Activated T-helper 9 cell treated with anti-CD3 and anti-CD28 coated beads, Interleukin-2, amount 50 U/mL, for 16 hours (primary cell): ENCODE measurements around the gene RASAL2.
"Not testable (repeated sequence)": the region's sequence is repeated elsewhere in the genome, so short reads cannot be mapped to it uniquely, and the experiment has no call there.

ENCODE experiments used
- DNase-seq: peaks from one replicate; pipeline ENCODE4 v3.0.0-alpha.2; 2020; ENCODE audit warnings: low read depth

Gene RASAL2

DNA sequence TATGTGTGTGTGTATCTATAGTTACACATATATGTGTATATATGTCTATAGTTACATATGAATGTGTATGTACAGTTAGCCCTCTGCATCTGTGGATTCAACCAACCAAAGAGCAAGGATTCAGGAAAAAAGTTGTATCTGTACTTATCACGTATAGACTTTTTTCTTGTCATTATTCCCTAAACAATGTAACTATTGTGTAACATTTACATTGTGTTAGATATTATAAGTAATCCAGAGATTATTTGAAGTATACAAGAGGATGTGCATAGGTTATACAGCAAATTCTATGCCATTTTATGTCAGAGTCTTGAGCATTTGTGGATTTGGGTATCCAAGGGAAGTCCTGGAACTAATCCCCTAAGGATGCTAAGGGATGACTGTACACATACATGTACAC lies 71.3 kb downstream of the RASAL2 start:
- no peak for DNase-seq

DNA sequence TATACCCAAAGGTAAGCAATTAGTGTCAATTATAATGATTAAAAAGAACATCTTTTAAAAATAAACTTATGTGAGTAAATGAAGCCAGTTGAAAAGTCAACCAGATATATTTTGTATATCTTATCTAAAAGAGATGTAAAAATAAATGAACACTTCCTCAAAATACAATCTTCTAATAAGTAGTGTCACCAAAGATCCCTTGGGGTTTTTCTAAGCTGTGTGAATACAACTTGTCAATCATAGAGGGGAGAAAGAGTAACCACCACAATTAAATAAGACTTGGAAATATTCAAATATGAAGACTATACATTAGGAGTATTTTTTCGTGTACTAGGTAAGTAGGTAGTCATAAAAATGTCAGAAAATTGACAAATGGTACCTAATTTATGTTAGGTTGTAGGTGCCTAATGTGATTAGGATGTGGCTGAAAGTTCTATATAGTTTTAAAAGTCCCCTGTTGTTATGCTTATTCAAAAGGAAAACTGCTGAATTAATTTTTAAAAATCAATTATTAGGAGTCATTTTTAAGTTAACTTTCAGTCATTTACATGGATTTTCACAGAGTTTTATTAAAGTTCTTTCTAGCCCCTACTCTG lies 72.6 kb downstream of the RASAL2 start:
- DNase-seq = no peak

DNA sequence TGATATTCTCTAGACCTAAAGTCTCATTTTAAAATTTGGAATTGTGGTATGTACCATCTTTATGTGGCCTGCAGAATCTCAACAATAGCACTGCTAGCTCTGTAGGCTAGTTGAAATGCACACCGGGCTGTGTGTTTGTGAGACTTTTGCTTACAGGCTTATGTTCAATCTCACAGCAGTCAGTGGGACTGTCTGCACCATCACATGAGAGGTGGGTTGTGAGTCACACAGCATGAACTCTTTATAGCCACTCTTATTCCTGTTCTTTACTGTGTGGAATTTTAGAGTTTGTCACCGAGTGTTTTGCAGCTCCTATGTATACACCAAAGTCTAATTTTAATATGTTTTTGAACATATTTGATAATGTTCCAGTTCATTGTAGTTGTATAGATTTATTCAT lies 74.6 kb downstream of the RASAL2 start:
- no peak for DNase-seq

DNA sequence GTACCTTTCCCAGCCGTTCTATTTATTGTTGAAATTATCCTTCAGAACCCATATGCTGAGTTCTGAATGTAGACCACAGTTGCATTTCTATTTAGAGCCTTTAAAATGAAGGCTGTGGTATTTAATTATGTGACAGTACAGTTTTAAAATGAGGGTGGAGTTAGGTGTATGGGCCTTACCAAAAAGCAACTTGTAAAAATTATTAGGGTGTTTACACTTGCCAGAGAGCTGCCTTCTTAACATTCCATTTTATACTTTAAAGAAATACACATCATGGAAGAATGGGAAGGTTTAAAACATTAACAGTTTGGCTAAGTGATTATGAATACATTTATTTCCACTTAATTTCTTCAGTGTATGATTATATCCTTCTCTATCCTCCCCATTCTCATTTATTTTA lies 75.7 kb downstream of the RASAL2 start:
- no peak for DNase-seq

DNA sequence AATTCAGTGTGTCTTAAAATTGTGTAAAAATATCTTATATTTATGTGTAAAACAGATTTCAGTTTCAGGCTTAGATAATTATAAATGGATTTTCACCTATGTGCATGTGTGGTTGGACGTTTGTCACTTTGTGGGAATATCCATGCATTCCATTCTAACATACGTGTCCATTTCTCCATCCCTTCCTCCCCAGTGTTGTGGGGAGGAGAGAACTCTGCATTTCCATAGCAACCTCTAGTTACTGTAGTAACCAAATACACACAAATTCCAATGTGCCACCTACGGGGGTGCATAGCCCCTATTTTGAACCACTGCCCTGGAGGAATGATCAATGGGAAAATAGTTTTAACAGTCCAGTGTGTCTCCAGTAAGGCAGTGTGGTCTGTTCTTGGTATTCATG lies 79.0 kb downstream of the RASAL2 start:
- no peak for DNase-seq

DNA sequence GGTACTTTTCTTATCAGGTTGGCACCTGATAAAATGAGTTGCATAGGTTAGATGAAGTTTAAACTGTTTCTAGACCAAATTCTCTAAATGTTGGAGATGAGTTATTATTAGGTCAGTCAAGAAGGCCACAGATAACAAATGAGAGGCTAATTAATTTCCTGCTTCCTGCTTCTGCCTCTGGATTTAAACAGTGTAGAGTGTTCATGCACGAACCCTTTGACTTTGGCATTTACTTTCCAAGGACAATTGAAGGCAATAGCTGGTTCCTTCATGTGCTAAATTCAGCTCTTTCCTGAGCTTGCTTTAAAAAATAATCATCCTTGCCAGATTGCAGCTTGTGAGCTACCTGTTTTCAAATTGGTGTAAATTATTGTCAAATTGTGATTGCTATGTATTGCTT lies 80.6 kb downstream of the RASAL2 start:
- DNase-seq = no peak

DNA sequence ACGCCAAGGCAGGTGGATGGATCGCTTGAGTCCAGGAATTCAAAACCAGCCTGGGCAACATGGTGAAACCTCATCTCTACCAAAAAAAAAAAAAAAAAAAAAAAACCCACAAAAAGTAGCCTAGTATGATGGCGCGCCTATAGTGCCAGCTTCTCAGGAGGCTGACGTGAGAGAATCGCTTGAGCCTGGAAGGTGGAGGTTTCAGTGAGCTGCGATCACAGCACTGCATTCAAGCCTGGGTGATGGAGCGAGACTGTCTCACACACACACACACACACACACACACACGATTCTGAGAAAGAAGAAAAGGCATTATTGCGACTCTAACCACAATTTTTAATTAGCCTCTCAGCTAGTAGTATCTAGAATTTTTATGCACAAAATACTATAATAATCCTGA lies 86.5 kb downstream of the RASAL2 start:
- DNase-seq = no peak

DNA sequence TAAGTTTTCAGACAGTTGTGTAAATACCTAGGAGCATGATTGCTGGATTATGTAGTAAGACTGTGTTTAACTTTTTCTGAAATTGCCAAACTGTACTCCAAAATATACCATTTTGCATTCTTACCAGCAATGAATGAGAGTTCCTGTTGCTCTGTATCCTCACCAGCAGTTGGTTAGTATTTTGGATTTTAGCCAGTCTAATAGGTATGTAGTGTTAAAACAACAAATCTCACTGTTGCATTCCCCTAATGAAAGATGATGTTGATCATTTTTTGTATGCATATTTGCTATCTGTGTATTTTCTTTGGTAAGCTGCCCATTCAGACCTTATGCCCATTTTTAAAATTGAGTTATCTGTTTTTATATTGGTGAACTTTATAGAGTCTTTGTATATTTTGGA lies 89.9 kb downstream of the RASAL2 start:
- no peak for DNase-seq

DNA sequence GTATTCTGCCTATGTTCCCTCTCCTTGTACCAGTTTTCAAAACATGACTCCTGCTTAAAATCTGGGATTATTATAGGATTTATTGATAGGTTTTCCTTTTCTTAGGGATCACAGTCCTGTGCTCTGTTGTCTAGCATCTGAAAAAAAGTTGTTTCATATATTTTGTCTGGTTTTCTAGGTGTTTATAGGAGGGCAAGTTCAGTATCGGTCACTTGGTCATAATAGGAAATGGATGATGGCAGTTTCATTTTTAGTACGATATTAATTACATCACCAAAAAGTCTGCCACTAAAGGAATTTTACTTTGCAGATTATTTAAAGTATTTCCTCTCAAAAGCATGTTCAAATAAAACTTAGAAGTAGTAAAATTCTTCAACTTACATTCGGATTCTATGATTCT lies 94.4 kb downstream of the RASAL2 start:
- DNase-seq = no peak

DNA sequence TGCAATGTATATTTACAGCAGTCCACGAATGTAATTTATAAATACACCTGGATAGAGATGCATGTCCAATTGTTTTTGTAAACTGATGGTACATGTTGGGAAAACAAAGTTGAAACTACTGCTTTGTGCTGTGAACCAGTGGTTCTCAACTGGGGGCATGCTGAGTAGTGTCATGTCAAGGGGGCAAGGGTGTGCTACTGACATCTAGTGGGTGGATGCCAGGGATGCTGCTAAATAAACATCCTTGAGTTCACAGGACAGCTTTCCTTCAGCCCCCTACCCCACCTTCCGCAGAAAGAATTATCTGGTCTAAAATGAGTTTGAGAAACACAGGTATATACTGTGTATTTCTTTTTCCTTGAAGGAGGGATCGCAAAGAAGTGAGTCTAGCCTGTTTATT lies 95.9 kb downstream of the RASAL2 start:
- no peak for DNase-seq

DNA sequence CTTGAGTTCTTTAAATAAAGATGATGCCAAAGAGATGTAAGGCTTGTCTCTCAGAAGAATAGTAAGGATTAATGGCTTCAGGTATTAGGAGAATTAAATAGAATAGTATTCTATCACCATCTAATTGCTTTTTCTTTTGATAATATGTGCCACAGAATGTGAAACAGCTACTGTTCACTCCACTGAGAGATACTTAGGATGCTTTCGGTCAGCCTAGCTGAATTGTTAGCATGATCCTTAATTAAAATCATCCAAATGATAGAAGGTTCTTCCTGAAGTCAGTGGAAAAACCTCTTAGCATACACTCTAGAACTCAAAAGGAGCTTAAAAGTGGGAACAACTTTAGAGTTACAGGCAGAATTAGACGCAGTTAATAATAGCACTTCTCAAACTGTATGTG lies 97.0 kb downstream of the RASAL2 start:
- no peak for DNase-seq

DNA sequence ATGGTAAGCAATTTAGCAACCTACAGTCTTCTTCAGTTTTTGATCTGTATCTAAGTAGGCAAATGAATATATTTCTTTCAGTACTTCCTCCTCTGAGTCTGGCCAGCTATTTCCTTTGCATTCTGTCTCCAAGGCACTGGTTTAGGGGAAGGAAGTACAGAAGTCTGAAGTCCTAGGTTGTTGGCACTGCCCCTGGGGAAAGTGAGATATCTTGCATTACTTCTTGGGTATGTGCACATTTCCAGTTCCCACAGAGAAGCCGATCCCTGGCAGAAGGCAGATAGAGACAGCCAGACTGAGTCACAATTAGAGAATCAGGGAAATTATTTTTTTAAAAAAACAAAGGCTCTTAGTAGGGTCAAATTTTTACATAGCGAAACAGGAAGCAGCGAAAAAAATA lies 98.8 kb downstream of the RASAL2 start:
- DNase-seq = no peak

DNA sequence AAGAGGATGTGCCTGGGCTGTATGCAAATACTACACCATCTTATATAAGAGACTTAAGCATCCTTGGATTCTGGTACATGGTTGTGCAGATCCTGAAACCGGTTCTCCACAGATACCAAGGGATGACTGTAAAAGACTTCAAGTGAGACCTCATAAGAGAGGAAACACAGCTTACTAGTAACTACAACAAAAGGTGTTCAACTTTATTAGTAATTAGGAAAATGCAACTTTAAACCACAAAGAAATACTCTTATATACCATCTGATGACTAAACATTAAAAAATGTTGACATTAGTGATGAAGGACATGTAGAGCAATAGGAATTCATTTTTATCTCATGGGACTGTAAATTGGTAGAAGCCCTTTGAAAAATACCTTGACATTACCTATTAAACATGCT lies 102.7 kb downstream of the RASAL2 start:
- DNase-seq = no peak

DNA sequence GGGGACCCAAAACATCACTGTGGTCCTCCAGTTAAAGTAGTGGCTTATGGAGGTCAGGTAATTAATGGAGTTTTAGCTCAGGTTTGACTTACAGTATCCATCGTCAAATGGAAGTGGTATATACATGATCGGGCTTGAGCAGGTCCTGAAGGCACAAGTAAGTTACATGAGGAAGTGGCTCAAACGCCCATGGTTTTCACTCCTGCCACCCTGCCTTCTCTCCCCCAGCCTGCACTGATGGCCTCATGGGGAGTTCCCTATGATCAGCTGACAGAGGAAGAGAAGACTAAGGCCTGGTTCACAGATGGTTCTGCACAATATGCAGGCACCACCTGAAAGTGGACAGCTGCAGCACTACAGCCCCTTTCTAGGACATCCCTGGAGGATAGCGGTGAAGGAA lies 108.2 kb downstream of the RASAL2 start:
- not testable (repeated sequence) for DNase-seq

DNA sequence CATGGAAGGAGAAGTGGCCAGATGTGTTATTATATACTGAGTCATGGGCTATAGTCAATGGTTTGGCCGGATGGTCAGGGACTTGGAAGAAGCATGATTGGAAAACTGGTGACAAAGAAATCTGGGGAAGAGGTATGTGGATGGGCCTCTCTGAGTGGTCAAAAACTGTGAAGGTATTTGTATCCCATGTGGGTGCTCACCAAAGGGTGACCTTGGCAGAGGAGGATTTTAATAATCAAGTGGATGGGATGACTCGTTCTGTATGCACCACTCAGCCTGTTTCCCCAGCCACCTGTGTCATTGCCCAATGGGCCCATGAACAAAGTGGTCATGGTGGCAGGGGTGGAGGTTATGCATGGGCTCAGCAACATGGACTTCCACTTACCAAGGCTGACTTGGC lies 108.6 kb downstream of the RASAL2 start:
- not testable (repeated sequence) for DNase-seq

DNA sequence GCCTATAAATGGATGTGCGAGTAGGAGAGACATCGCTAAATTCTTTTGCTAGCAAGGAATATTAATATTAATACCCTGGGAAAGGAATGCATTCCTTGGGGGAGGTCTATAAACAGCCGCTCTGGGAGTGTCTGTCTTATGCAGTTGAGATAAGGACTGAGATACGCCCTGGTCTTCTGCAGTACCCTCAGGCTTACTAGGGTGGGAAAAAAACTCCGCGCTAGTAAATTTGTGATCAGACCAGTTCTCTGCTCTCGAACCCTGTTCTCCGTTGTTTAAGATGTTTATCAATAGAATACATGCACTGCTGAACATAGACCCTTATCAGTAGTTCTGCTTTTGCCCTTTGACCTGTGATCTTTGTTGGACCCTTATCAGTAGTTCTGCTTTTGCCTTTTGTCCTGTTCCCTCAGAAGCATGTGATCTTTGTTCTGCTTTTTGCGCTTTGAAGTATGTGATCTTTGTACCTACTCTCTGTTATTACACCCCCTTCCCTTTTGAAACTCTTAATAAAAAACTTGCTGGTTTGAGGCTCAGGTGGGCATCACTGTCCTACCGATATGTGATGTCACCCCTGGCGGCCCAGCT lies 114.5 kb downstream of the RASAL2 start:
- not testable (repeated sequence) for DNase-seq

DNA sequence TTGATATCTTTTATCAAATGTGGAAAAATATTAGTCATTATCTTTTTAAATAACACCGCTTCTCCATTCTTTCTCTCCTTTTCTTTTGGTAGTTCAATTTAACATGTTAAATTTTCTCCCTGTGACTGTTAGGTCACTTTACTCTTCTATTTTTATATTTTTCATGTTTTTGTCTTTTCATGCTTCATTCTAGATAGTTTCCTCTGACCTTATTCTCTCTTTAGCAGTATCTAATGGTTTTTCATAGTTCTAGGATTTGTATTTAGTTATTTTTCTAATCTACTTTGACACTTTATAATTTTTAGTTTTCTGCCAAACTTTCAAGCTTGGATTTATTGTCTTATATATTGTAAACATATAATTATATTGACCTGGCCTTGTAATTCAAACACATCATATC lies 116.0 kb downstream of the RASAL2 start:
- DNase-seq = no peak

DNA sequence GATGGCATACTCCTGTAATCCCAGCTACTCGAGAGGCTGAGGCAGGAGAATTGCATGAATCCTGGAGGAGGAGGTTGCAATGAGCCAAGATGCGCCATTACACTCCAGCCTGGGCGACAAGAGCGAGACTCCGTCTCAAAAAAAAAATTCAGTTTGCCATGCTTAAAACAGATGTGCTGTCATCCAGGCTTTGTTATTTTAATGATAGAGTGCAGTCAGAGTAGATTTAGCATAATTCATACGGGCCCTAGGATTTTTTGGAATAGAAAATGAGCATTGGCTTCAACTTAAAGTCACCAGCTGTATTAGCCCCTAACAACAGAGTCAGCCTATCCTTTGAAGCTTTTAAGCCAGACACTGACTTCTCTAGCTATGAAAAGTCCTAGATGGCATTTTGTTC lies 124.6 kb downstream of the RASAL2 start:
- DNase-seq = no peak

DNA sequence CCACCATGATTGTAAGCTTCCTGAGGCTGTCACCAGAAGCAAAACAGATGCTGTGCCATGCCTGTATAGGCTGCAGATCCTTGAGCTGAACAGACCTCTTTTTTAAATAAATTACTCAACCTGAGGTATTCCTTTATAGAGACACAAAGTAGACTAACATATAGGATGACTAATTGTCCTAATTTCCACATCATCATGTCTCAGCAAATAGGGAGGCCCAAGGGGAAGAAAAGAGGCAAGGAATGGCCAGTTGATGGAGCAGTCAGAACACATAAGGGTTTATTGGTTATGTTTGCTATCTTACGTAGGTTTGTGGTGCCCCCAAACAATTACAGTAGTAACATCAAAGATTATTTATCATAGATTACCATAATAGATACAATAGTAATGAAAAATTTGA lies 126.2 kb downstream of the RASAL2 start:
- no peak for DNase-seq

DNA sequence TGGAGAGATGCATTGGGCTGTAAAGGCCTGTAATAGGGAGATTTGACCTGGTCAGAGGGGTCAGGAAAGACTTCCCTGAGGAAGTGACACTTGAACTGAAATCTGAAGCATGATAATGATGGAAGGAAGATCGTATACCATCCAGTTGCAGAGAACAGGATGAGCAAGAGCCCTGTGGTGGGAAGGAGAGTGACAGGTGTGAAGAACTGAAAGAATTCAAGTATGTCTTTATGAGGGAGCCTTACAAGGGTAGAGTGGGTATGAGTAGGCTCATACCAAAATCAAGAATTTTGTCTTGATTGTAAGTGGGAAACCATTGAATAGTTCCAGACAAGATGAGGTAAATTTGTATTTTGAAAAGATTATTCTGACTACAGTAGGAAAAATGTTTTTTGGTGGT lies 129.4 kb downstream of the RASAL2 start:
- DNase-seq = no peak

DNA sequence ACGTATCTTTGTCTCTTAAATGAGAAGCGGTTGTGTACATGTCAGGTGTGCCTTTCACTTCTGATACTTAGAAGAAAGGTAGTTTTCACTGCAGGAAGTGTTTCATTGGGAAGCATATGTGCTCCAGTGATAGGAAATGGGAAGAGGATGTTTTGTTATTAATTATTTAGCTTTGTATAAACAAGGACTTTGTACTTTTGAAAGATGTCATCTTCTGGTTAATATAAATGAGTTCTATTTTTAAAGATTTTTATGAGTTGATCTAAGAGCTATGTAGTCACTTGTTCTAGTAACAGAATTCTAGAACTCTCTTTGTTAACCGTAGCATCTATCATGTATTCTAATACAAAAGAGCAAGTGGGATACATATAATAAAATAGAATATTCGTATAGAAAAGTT lies 130.5 kb downstream of the RASAL2 start:
- no peak for DNase-seq

DNA sequence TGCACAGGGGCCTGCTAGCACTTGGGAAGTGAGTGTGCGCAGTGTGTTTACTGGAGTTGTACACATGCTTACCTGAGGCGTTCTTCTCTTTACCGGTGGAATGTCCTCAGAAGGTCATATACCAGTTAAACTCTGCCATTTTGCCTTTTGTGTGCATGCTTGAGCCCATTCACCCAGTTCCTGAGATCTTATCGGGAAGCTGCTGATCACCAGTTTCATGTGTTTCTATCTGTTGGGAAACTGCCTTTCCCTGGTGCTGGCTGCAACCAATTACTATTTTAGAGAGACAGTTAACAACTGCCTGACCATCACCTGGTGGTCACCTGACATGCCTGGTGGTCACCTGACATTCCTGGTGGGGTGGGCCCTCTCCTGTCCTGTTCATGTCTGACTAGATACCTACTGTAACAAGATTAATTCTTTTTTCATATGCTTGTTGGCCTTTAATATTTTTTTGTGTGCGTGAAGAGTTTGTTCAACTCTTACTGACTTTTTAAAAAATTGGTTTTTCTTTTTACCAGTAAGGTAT lies 137.0 kb downstream of the RASAL2 start:
- DNase-seq = no peak

DNA sequence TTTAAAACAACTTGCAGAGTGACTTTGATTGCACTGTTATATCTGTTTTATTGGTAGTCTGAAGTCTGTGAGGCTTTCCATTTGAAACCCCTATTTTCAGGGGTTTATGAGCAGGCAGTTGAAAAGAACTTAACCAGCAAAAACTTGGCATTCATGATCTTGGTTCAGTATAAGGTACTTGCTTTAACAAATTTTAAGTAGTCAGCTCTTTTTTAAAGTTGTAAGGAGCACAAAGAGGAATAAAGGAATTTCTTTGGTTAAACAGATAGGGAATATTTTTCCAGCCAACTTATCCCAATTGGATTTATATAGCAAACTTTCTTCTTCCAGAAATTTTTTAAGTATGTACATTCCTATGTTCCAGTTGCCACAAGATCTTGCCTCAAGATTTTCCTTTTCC lies 138.2 kb downstream of the RASAL2 start:
- no peak for DNase-seq

DNA sequence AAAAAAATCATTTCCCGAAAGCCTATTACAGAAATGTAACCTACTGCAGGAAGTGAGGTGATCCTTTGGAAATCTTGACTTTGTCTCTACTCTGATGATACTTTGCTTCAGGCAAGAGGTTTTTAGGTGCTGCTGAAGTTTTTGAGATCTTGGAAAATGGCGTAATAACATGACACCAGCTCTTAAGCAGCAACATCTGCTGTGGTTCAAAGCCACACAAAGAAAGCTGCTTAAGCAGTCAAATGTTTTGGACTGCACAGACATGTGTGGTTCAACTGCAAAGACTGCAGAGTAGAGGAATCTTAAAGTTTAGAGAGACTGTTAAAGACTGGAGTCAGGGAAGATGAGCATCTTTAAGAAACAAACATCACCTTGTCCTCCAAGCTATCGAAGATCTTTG lies 139.0 kb downstream of the RASAL2 start:
- DNase-seq = no peak
